SJSA1 (cell line): ENCODE measurements around the gene SERPINH1. TPM values are rescaled to one million over a fixed set of nuclear protein-coding genes. Genes with fewer than 3 reads are reported as not detected.

Source experiments
- DNase-seq, 2 experiments: peaks; one replicate each; pipeline ENCODE4 v3.0.0-alpha.2; 2015 to 2020; ENCODE audit warnings: low spot score in 2 of 2, low read depth in 1 of 2
- H3K27ac ChIP-seq: fragments of 250-450 bp; sonication (Bioruptor Pico); 2 replicates; pipeline ENCODE4 v1.5.1; 2020; ENCODE audit warnings: mild to moderate bottlenecking, moderate library complexity
- H3K27me3 ChIP-seq: fragments of 250-450 bp; sonication (Bioruptor Pico); replicated peaks from 2 replicates; pipeline ENCODE4 v1.5.1; 2020; ENCODE audit warnings: mild to moderate bottlenecking, moderate library complexity
- H3K36me3 ChIP-seq: fragments of 250-450 bp; sonication (Bioruptor Pico); 2 replicates; pipeline ENCODE4 v1.5.1; 2020; ENCODE audit warnings: mild to moderate bottlenecking
- H3K4me1 ChIP-seq: fragments of 250-450 bp; sonication (Bioruptor Pico); replicated peaks from 2 replicates; pipeline ENCODE4 v1.6.1; 2021; ENCODE audit warnings: mild to moderate bottlenecking
- H3K4me3 ChIP-seq: fragments of 250-450 bp; sonication (Bioruptor Pico); 2 replicates; pipeline ENCODE4 v1.5.1; 2020; ENCODE audit warnings: mild to moderate bottlenecking
- H3K9me3 ChIP-seq: fragments of 250-450 bp; sonication (Bioruptor Pico); replicated peaks from 2 replicates; pipeline ENCODE4 v1.5.1; 2020; ENCODE audit warnings: mild to moderate bottlenecking
- total RNA-seq: library from RNA; depleted of rRNA; stranded (reverse); fragments of >200 nt; shearing (Covaris generic); gene quantifications from 2 replicates; pipeline ENCODE4 v1.2.3, GENCODE V29; 2014; rRNA removed

Gene SERPINH1
- total RNA-seq: 638 and 816 TPM in 2 replicates

- Histone ChIP-seq H3K9me3 (no peaks in the 10 kb centered on the region), H3K27ac (peak within 1 kb of the TSS; percentile 94), H3K4me3 (peak within 1 kb of the TSS; percentile 78), H3K4me1 (peaks cover 56% of the 10 kb centered on the region), H3K36me3 (peaks cover 49% of the 10 kb centered on the region), H3K27me3 (no peaks in the 10 kb centered on the region)
- DNase-seq: peak; percentile 63 to 81
Measured at GRCh38 chr11:75562048-75562835, at the start of gene SERPINH1. Gene SERPINH1 (plus strand): TSS chr11:75562253. CDS start chr11:75566350, 4,097 bp downstream.

GRCh38 chr11:75513250-75513649, 48.8 kb upstream of the SERPINH1 start:
- Histone ChIP-seq H3K9me3 (no peaks in the 10 kb centered on the region), H3K27ac (no peak overlapping the region), H3K27me3 (no peaks in the 10 kb centered on the region), H3K4me1 (no peaks in the 10 kb centered on the region), H3K4me3 (no peak overlapping the region), H3K36me3 (no peaks in the 10 kb centered on the region)
- no peak for DNase-seq

- Histone ChIP-seq H3K27ac (no peak overlapping the region), H3K27me3 (no peaks in the 10 kb centered on the region), H3K9me3 (no peaks in the 10 kb centered on the region), H3K4me1 (no peaks in the 10 kb centered on the region), H3K36me3 (no peaks in the 10 kb centered on the region), H3K4me3 (no peak overlapping the region)
- no peak for DNase-seq
Measured at GRCh38 chr11:75514596-75514995, 47.5 kb upstream of the SERPINH1 start.

GRCh38 chr11:75516140-75516539, 45.9 kb upstream of the SERPINH1 start:
- Histone ChIP-seq H3K27me3 (no peaks in the 10 kb centered on the region), H3K4me3 (no peak overlapping the region), H3K27ac (no peak overlapping the region), H3K4me1 (no peaks in the 10 kb centered on the region), H3K9me3 (no peaks in the 10 kb centered on the region), H3K36me3 (no peaks in the 10 kb centered on the region)
- no peak for DNase-seq

GRCh38 chr11:75516886-75517285, 45.2 kb upstream of the SERPINH1 start:
- Histone ChIP-seq H3K36me3 (no peaks in the 10 kb centered on the region), H3K4me3 (no peak overlapping the region), H3K27ac (no peak overlapping the region), H3K9me3 (no peaks in the 10 kb centered on the region), H3K4me1 (no peaks in the 10 kb centered on the region), H3K27me3 (no peaks in the 10 kb centered on the region)
- DNase-seq: no peak

GRCh38 chr11:75518204-75518549, 43.9 kb upstream of the SERPINH1 start:
- no peak for DNase-seq

GRCh38 chr11:75518771-75519653, 43.0 kb upstream of the SERPINH1 start:
- DNase-seq: no peak
- Histone ChIP-seq H3K27me3 (no peaks in the 10 kb centered on the region), H3K9me3 (no peaks in the 10 kb centered on the region), H3K27ac (no peak overlapping the region), H3K4me3 (no peak overlapping the region), H3K4me1 (no peaks in the 10 kb centered on the region), H3K36me3 (no peaks in the 10 kb centered on the region)

More at GRCh38 chr11:75518204-75518549, 43.9 kb upstream of the SERPINH1 start:
- no peak overlapping the region for H3K4me3 ChIP-seq
- H3K27me3 ChIP-seq: no peaks in the 10 kb centered on the region
- H3K36me3 ChIP-seq: no peaks in the 10 kb centered on the region
- no peak overlapping the region for H3K27ac ChIP-seq
- no peaks in the 10 kb centered on the region for H3K4me1 ChIP-seq
- no peaks in the 10 kb centered on the region for H3K9me3 ChIP-seq

- peaks cover 6% of the 10 kb centered on the region; the same call in 1 of the 2 replicates for H3K27me3 ChIP-seq
- no peaks in the 10 kb centered on the region for H3K36me3 ChIP-seq
- H3K27ac ChIP-seq: no peak overlapping the region
- DNase-seq: no peak
- no peak overlapping the region for H3K4me3 ChIP-seq
- H3K4me1 ChIP-seq: peaks cover 8% of the 10 kb centered on the region
- H3K9me3 ChIP-seq: no peaks in the 10 kb centered on the region
Measured at GRCh38 chr11:75520688-75521087, 41.4 kb upstream of the SERPINH1 start.

GRCh38 chr11:75522286-75523044, 39.6 kb upstream of the SERPINH1 start:
- H3K36me3 ChIP-seq: no peaks in the 10 kb centered on the region
- no peaks in the 10 kb centered on the region for H3K9me3 ChIP-seq
- no peak overlapping the region for H3K27ac ChIP-seq
- no peak overlapping the region for H3K4me3 ChIP-seq
- DNase-seq: no peak
- H3K27me3 ChIP-seq: peaks cover 6% of the 10 kb centered on the region; the same call in 1 of the 2 replicates
- H3K4me1 ChIP-seq: peaks cover 8% of the 10 kb centered on the region

- DNase-seq: no peak
- Histone ChIP-seq H3K27me3 (peaks cover 6% of the 10 kb centered on the region; the same call in 1 of the 2 replicates), H3K4me3 (no peak overlapping the region), H3K27ac (no peak overlapping the region), H3K36me3 (no peaks in the 10 kb centered on the region), H3K9me3 (no peaks in the 10 kb centered on the region), H3K4me1 (peaks cover 8% of the 10 kb centered on the region)
Measured at GRCh38 chr11:75523189-75523588, 38.9 kb upstream of the SERPINH1 start.

GRCh38 chr11:75523811-75524664, 38.0 kb upstream of the SERPINH1 start:
- peaks cover 6% of the 10 kb centered on the region; the same call in 1 of the 2 replicates for H3K27me3 ChIP-seq
- DNase-seq: no peak

GRCh38 chr11:75524665-75525432, 37.2 kb upstream of the SERPINH1 start:
- Histone ChIP-seq H3K36me3 (no peaks in the 10 kb centered on the region), H3K4me1 (peaks cover 8% of the 10 kb centered on the region), H3K9me3 (no peaks in the 10 kb centered on the region), H3K4me3 (peak overlapping the region; percentile 47), H3K27me3 (peaks cover 6% of the 10 kb centered on the region; the same call in 1 of the 2 replicates), H3K27ac (no peak overlapping the region)
- peak in 1 of 2 experiments; percentile 2 for DNase-seq

More at GRCh38 chr11:75523811-75524664, 38.0 kb upstream of the SERPINH1 start:
- no peaks in the 10 kb centered on the region for H3K36me3 ChIP-seq
- no peak overlapping the region for H3K4me3 ChIP-seq
- H3K4me1 ChIP-seq: peaks cover 8% of the 10 kb centered on the region
- H3K9me3 ChIP-seq: no peaks in the 10 kb centered on the region
- H3K27ac ChIP-seq: no peak overlapping the region
